T47D (cell line): ENCODE measurements around the gene MINDY1.
A peak's percentile ranks its signal among the peaks of the same experiment; 100 is the strongest.

ENCODE experiments used
- DNase-seq, 2 experiments: peaks; one replicate each; pipeline versions ENCODE4 v3.0.0 to v3.0.0-alpha.2; 2011 to 2012; ENCODE audit warnings: low read depth in 1 of 2, low spot score in 1 of 2
- JUND ChIP-seq: IDR thresholded peaks from 2 replicates; pipeline ENCODE4 v1.6.1; 2012; ENCODE audit warnings: low read depth
- in situ Hi-C: cut with HindIII; loops from 2 replicates; pipeline ENCODE4 v1.10.0; 2016; ENCODE audit warnings: low sequenced_read_pairs, low pct_unique_long_range_greater_than_20kb

Gene MINDY1

DNA sequence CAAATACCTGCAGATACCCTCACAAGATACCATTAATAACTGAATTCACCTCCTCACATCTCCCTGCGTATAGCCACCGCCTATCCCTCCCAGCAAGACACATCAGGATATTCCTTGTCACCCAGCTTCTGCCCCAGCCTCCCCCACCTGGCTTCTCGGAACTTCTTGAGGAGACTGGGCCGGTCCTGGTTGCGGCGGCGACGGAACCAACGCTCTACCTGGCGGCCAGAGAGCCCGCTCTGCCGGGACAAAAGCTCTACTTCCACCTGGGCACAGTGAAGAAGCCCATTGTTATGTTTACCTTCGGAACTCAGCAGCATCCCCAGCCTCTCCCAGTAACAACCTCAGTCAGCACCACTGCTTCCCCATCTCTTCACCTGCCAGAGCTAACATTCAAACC is 38.8 kb downstream of the MINDY1 start:
- DNase-seq, result no peak
- no peak for TF ChIP-seq JUND
- in situ Hi-C loops, result no loop called here

- no peak for TF ChIP-seq JUND
- in situ Hi-C loops, result no loop called here
- no peak for DNase-seq
Observed at GRCh38 chr1:150966011-150966410, 40.7 kb downstream of the MINDY1 start.

GRCh38 chr1:150965605-150966004 is 41.1 kb downstream of the MINDY1 start:
- no peak for TF ChIP-seq JUND
- DNase-seq, result no peak
- in situ Hi-C loops, result no loop called here

DNA sequence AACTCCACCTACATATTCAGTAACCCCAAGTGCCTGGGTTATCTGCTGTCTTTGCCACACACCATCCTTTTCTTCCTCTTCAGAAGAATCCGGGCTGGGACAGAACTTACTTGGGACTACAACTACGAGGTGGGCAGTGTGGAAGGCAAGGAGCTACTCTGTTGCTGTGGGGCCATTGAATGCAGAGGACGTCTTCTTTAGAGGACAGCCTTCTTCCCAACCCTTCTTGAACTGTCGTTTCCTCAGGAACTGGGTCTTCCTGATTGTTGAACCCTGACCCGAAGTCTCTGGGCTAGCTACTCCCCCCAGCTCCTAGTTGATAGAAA is 42.6 kb downstream of the MINDY1 start:
- in situ Hi-C loops, result no loop called here
- DNase-seq, result no peak
- TF ChIP-seq JUND, result no peak

DNA sequence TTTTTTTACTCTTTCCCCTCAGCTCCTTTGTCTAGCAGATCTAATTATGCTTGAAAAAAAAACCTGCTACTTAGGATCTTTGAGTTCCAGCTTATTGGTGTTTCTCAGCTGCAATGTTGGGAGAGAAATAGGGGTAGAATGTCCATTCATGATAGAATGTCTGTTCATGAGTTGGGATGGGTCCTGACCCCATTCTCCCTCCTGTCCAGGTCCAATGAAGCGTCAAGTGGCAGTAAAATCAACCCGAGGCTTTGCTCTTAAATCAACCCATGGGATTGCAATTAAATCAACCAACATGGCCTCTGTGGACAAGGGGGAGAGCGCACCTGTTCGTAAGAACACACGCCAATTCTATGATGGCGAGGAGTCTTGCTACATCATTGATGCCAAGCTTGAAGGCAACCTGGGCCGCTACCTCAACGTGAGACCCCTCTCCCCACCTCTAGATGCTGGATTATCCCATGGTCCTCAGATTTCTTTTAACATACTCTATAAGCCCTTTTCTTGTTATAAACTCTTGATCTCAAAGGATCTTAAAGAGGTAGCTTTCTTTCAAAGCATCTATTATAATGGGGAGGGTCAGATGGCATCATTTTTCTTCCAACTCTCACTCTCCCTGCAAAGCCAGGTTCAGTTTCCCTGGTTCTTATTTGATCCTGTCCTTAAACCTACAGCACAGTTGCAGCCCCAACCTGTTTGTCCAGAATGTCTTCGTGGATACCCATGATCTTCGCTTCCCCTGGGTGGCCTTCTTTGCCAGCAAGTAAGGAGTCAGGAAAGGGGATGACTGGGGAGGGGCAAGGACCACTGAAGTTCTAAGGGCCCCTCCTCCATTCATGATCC is 43.2 kb downstream of the MINDY1 start:
- DNase-seq, result peak in 1 of 2 experiments; percentile 66
- in situ Hi-C loops, result no loop called here
- no peak for TF ChIP-seq JUND

- in situ Hi-C loops, result no loop called here
- TF ChIP-seq JUND, result no peak
- peak in 1 of 2 experiments; percentile 22 for DNase-seq
Observed at GRCh38 chr1:150961756-150962155, 44.9 kb downstream of the MINDY1 start.

GRCh38 chr1:150960646-150961045 is 46.1 kb downstream of the MINDY1 start:
- in situ Hi-C loops, result no loop called here
- no peak for TF ChIP-seq JUND
- no peak for DNase-seq

GRCh38 chr1:150957666-150958065 is 49.0 kb downstream of the MINDY1 start:
- TF ChIP-seq JUND, result no peak

DNA sequence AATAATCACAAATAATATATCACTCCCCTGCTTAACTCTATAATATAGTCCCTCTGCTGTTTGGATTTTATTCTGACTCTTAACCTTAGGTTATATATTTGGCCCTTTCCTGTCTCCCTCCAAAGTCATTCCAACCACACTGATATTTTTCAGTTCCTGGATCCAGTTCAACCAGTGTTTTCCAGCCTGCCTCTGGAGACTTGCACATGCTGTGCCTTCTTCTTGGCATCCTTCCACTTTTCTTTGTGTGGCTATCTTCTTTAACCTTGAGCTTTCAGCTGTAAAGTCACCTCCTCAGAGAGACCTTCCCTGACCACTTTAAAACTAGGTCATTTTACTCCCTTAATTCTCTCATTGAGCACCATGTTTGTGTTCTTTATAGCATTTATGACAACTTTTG is 51.4 kb downstream of the MINDY1 start:
- peak in 1 of 2 experiments; percentile 20 for DNase-seq
- in situ Hi-C loops, result no loop called here
- TF ChIP-seq JUND, result no peak

More at GRCh38 chr1:150957666-150958065, 49.0 kb downstream of the MINDY1 start:
- in situ Hi-C loops, result no loop called here
- DNase-seq, result no peak

DNA sequence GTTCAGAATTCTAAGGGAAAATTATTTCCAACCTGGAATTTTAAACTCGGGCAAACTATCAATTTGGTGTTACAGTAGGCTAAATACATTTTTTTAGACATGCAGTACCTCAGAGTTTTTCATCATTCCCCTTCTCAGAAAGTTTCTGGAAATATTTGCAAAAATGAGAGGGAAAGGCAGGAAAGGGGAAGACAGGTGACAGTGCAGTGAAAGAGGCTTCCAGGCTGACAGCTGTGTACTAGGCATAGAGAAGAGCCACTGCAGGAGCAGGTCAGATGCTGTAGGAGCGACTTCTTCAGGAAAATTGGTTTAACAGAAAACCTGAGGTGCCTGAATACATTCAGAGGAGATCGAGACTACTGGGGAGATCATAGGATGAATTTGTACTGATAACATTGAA is 52.0 kb downstream of the MINDY1 start:
- in situ Hi-C loops, result no loop called here
- no peak for TF ChIP-seq JUND
- DNase-seq, result no peak
